ENCODE data around the gene SRRD.

- TF ChIP-seq CTCF (IDR thresholded peaks at IDR 0.05) (no peak), POLR2A (IDR thresholded peaks at IDR 0.05) (no peak)
Observed at GRCh38 chr22:26482161-26482560, 1.5 kb upstream of the SRRD start.

Data from adrenal gland (tissue), 5 donors.